Body of pancreas (tissue), 4 donors: Measurements from ENCODE around the gene ERBB4.

Experiments used
- CTCF ChIP-seq, 7 experiments: fragments of 450-650 bp in 4 of 7; fragments of 200-600 bp in 3 of 7; sonication (generic) in 3 of 7; IDR thresholded peaks; one replicate each; pipeline ENCODE4 v1.5.1; 2016 to 2019; ENCODE audit warnings: antibody characterized with exemption in 7 of 7
- POLR2A ChIP-seq, 3 donors: fragments of 450-650 bp; IDR thresholded peaks; one replicate each; pipeline ENCODE4 v1.6.1; 2016; ENCODE audit warnings: antibody characterized with exemption in 3 of 3, mild to moderate bottlenecking in 2 of 3

- no peak for TF ChIP-seq CTCF (IDR thresholded peaks at IDR 0.05)
- no peak for TF ChIP-seq POLR2A (IDR thresholded peaks at IDR 0.05)
Measured at GRCh38 chr2:211900000-211900399, 638.6 kb downstream of the ERBB4 start.
